Measurements from ENCODE around the gene PCF11. TPM values are rescaled to one million over a fixed set of nuclear protein-coding genes. Genes with fewer than 3 reads are reported as not detected.
"Not testable (repeated sequence)": the region's sequence is repeated elsewhere in the genome, so short reads cannot be mapped to it uniquely, and the experiment has no call there.

The PCF11 gene, protein sequence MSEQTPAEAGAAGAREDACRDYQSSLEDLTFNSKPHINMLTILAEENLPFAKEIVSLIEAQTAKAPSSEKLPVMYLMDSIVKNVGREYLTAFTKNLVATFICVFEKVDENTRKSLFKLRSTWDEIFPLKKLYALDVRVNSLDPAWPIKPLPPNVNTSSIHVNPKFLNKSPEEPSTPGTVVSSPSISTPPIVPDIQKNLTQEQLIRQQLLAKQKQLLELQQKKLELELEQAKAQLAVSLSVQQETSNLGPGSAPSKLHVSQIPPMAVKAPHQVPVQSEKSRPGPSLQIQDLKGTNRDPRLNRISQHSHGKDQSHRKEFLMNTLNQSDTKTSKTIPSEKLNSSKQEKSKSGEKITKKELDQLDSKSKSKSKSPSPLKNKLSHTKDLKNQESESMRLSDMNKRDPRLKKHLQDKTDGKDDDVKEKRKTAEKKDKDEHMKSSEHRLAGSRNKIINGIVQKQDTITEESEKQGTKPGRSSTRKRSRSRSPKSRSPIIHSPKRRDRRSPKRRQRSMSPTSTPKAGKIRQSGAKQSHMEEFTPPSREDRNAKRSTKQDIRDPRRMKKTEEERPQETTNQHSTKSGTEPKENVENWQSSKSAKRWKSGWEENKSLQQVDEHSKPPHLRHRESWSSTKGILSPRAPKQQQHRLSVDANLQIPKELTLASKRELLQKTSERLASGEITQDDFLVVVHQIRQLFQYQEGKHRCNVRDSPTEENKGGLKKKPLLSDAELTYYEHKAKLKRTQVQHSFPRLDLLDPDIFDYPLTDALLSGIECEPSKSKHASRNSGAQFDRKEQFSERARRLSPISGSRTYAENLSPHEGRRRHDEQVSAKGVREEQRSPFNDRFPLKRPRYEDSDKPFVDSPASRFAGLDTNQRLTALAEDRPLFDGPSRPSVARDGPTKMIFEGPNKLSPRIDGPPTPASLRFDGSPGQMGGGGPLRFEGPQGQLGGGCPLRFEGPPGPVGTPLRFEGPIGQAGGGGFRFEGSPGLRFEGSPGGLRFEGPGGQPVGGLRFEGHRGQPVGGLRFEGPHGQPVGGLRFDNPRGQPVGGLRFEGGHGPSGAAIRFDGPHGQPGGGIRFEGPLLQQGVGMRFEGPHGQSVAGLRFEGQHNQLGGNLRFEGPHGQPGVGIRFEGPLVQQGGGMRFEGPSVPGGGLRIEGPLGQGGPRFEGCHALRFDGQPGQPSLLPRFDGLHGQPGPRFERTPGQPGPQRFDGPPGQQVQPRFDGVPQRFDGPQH (N-terminal part only)
- total RNA-seq: 77.0 TPM

GRCh38 chr11:83156996-83157593, at the start of gene PCF11:
TSS of gene PCF11 (plus strand) at chr11:83157131. CDS start at chr11:83157440, 309 bp downstream.
- no peak for FAIRE-seq
- peak in 1 of 2 donors; percentile 14 for DNase-seq (ENCODE audit: low spot score in 2 of 2)

DNA sequence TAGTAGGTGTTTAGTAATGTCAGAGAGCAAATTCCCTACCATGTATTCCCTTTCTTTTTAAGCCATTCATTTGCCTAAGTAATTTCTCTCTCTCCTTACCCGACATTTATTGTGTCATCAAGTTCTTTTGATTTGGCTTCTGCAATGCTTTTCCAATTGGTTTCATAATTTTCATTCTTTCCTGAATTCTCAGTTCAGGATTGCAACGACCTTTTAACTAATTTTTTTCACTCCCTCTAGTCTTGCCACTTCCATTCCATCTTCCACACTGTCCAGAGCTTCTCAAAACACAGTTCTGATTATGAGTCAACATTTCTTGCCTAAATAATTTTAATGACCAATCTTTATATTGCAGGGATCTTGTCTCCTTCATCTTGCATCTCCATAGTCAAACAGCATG, 44.0 kb upstream of the PCF11 start:
- no peak for DNase-seq (ENCODE audit: low spot score in 2 of 2)
- no peak for FAIRE-seq

DNA sequence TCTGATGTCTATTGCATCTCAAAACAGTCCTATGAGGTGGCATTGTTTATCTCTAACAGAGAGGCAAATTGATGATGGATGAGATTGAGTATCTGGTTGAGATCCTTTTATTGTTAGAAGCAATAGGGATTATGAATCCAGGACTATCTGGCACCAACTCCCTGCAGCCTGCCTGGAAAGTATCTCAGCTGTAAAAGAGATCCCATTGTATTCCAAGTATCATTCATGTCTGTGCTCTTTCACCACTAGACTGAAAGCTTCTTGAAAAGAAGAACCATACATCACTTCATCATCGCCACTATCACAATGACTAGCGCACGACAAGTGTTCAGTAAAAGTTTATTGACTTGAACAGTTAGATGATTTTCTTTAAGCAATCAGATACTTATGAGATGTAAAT, 41.9 kb upstream of the PCF11 start:
- FAIRE-seq (no peak), DNase-seq (ENCODE audit: low spot score in 2 of 2) (no peak)

DNA sequence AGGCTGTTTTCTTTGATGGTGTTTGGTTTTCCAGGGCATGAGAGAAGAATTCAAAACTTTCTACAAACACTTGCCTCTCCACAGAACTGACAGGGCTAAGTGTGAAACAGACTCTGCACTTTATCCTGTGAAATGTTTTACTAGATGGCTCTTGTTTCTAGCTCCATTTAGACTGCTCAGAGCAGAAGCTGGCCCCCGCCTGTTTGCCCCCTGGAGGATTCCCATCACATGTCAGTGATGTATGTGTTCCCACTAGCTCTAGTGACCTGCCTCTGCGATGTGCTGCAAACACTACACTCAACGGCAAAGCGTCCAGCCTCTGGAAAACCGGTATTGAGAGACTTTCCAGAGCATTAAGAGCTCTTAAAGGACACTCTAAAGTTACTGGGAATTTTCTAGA, 41.4 kb upstream of the PCF11 start:
- DNase-seq (ENCODE audit: low spot score in 2 of 2) (no peak), FAIRE-seq (no peak)

- FAIRE-seq (no peak), DNase-seq (ENCODE audit: low spot score in 2 of 2) (no peak)
Measured at GRCh38 chr11:83116015-83116641, 40.8 kb upstream of the PCF11 start.

DNA sequence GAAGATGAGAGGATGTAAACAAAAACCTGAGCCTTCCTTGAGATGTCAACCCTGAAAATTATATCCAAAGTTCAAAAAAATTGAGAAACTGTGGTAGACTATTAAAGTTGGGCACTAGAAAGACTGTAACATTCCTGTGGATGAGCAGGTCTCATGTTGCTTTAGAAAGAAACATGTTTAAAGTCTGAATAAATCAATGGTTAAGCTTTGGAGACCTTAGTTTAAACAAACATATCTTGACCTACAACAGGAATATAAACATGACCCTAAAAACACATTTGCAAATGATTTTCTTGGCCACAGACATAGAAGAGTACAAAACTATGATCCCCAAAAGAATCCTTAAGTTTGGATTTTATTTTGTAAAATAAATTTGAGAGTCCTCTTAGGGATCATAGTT, 38.1 kb upstream of the PCF11 start:
- DNase-seq (ENCODE audit: low spot score in 2 of 2) (no peak), FAIRE-seq (no peak)

- DNase-seq (ENCODE audit: low spot score in 2 of 2) (no peak), FAIRE-seq (no peak)
Measured at GRCh38 chr11:83119216-83119615, 37.7 kb upstream of the PCF11 start.

DNA sequence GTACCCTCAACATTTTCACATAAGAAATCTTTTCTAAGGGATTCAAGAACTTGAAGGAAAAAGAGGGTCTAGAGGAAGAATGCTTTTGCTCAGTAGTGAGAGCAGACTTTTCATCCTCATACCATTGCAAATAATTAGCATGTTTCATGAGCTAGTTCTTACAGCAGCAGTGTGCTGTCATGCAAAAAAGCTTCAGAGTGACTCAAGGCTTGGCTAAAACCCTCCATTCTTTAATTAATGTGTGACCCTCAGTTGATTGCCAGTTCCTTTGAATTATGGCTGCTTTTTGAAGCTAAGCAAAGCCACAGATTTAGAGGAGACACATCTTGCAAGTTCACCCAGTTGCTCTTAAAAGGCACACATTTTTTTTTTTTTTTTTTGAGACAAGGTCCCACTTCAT, 36.6 kb upstream of the PCF11 start:
- FAIRE-seq (no peak), DNase-seq (ENCODE audit: low spot score in 2 of 2) (no peak)

- no peak for FAIRE-seq
- DNase-seq (ENCODE audit: low spot score in 2 of 2): no peak
Measured at GRCh38 chr11:83122050-83122449, 34.9 kb upstream of the PCF11 start.

GRCh38 chr11:83122766-83123165, 34.2 kb upstream of the PCF11 start:
- DNase-seq (ENCODE audit: low spot score in 2 of 2) (no peak), FAIRE-seq (no peak)

GRCh38 chr11:83124636-83125424, 32.1 kb upstream of the PCF11 start:
- FAIRE-seq (no peak), DNase-seq (ENCODE audit: low spot score in 2 of 2) (no peak)

GRCh38 chr11:83125577-83125976, 31.4 kb upstream of the PCF11 start:
- FAIRE-seq (no peak), DNase-seq (ENCODE audit: low spot score in 2 of 2) (no peak)

- DNase-seq (ENCODE audit: low spot score in 2 of 2) (no peak), FAIRE-seq (no peak)
Measured at GRCh38 chr11:83127310-83127637, 29.7 kb upstream of the PCF11 start.

- no peak for DNase-seq (ENCODE audit: low spot score in 2 of 2)
- no peak for FAIRE-seq
Measured at GRCh38 chr11:83132191-83132590, 24.7 kb upstream of the PCF11 start.

DNA sequence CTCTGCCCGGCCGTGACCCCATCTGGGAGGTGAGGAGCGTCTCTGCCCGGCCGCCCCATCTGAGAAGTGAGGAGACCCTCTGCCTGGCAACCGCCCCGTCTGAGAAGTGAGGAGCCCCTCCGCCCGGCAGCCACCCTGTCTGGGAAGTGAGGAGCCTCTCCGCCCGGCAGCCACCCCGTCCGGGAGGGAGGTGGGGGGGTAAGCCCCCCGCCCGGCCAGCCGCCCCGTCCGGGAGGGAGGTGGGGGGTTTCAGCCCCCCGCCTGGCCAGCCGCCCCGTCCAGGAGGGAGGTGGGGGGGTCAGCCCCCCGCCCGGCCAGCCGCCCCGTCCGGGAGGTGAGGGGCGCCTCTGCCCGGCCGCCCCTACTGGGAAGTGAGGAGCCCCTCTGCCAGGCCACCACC, 23.7 kb upstream of the PCF11 start:
- FAIRE-seq: not testable (repeated sequence)

GRCh38 chr11:83139310-83139709, 17.6 kb upstream of the PCF11 start:
- no peak for FAIRE-seq

More for the DNA sequence above, 23.7 kb upstream of the PCF11 start:
- DNase-seq (ENCODE audit: low spot score in 2 of 2): not testable (repeated sequence)

DNA sequence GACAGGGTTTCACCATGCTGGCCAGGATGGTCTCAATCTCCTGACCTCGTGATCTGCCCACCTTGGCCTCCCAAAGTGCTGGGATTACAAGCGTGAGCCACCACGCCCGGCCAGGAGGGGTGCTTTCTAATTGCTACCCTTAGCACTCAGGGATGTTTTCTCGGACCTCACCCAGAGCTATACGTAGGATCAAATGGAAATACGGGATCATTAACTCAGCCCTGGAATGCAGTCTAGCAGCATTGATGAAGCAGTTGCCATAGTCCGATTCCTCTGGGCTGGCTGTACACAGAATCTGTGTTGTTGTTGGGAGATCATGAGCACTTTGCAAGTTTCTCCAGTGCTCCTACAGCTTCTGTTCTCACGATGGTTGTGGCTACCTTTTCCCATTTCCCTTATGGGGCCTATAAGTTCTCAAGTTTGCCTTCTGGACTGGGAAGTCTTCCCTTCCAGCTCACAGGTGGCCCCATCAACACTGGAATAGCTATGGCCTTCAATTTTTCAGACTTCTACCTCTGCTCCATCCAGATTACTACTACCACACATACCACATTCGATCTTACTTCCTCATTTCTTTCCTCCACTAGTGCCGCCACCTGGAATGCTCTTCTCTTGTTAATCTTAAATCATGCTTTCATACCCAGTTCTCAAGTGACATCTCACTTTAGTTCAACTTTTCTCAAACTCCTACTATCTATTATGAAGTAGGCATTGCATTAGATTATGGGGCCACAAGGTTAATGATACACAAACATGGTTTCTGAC, 16.1 kb upstream of the PCF11 start:
- FAIRE-seq: no peak
- no peak for DNase-seq (ENCODE audit: low spot score in 2 of 2)

More at GRCh38 chr11:83139310-83139709, 17.6 kb upstream of the PCF11 start:
- DNase-seq (ENCODE audit: low spot score in 2 of 2): no peak

- no peak for FAIRE-seq
- DNase-seq (ENCODE audit: low spot score in 2 of 2): no peak
Measured at GRCh38 chr11:83147895-83148294, 9.0 kb upstream of the PCF11 start.

Measured in frontal cortex (tissue), 4 donors.